Fibroblast of skin of left biceps (primary cell): ENCODE measurements around the gene POM121L2.

Source experiments
- DNase-seq, 2 experiments: peaks; one replicate each; pipeline ENCODE4 v3.0.0-alpha.2; 2013; ENCODE audit warnings: low read depth in 2 of 2

Gene POM121L2

GRCh38 chr6:27312146-27312949 lies at the start of gene POM121L2:
TSS of gene POM121L2 (minus strand) at chr6:27312273. CDS start at chr6:27312170, 103 bp downstream.
- DNase-seq = no peak

DNA sequence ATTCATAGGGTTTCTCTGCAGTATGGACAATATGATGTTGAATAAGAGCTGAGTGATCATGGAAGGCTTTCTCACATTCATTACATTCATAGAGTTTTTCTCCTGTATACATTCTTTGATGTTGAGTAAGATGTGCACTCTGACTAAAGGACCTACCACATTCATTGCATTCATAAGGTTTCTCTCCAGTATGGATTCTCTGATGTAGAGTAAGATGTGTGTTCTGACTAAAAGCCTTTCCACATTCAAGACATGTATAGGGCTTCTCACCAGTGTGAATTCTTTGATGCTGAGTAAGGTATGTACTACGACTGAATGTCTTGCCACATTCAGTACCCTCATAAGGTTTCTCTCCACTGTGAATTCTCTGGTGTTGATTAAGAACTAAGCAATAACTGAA lies 47.2 kb upstream of the POM121L2 start:
- no peak for DNase-seq

DNA sequence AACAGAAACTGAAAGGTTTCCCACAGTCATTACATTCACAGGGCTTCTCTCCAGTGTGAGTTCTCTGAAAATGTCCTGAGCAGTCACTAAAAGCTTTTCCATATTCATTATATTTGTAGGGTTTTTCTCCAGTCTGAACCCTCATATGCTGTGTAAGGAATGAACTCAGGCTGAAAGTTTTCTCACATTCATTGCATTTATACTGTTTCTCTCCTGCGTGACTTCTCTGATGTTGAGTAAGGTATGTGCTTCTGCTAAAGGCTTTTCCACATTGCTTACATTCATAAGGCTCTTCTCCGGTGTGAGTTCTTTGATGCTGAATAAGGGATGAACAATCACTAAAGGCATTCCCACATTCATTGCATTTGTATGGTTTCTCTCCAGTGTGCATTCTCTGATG lies 46.7 kb upstream of the POM121L2 start:
- no peak for DNase-seq

GRCh38 chr6:27352850-27353249 lies 40.8 kb upstream of the POM121L2 start:
- DNase-seq = no peak

DNA sequence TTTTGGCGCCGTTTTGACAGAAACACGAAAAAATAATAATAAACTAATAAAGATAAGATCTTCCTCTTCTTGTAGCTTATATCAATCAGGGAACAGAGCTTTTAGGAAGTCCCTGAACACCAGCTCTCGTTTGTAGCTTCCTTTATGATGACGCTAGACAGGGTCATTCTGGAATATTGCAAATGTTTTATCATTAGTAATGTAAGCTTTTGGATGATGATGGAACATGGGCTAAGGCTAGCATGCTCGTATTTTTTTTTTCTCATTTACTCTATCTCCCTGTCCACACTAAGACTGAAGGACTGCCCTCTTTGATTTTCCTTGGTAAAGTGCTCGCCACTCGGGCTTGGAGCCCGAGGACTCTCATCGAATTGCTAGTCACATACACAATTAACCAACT lies 22.1 kb upstream of the POM121L2 start:
- no peak for DNase-seq

DNA sequence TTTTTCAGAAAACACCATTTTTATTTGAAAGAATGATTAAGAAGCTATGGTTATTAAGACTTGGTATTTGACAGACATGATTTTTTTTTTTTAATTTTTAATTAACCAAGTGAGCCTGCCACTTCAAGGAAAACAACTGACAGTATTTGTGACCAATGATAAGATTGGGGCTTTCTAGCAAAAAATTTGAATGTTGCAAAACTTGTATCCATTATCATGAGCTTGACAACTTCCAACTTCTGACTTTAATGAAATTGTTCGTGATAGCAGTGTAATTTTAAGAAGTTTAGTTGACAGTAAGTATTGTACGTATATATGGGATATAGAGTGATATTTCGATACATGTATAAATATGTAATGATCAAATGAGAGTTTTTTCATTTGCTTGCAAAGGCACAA lies 21.6 kb upstream of the POM121L2 start:
- DNase-seq = no peak

GRCh38 chr6:27332692-27333641 lies 20.9 kb upstream of the POM121L2 start:
- DNase-seq = peak; percentile 20

GRCh38 chr6:27327023-27327738 lies 15.1 kb upstream of the POM121L2 start:
- no peak for DNase-seq

DNA sequence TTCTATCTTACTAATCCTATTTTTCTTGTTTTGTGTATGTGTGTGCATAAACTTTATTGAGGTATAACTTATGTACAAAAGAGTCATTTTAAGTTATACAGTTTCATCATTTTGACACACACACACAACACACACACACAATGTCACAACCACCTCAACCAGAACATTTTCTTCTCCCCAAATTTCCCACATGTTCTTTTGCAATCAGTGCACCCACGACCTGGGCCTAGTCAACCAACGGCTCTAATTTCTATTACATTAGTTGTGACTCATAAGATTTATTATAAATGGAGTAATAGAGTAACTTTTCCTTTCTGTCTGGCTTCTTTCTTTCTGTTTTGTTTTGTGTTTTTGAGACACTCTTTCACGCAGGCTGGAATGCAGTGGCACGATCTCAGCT lies 9.8 kb upstream of the POM121L2 start:
- no peak for DNase-seq

GRCh38 chr6:27321370-27321769 lies 9.3 kb upstream of the POM121L2 start:
- no peak for DNase-seq

DNA sequence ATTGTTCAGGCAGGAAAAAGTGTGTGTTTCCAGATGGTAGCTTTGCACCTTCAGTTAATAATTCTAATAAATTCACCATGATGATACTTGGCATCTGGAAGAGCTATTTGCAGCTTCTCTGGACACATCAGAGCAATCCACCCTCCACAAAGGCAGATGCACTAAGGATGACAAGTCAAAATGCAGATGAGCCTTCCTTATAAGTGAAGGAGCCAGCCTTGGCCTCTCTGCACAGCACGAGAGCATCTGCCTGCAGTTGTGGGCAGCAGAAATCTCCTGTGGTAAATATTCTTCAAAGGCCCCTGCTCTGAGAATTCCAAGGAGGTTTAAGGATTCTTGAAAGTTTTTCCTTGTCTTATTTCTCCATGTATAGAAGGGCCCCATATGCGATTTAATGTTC lies 6.9 kb upstream of the POM121L2 start:
- DNase-seq = no peak

- no peak for DNase-seq
Measured at GRCh38 chr6:27314046-27314445, 2.0 kb upstream of the POM121L2 start.

GRCh38 chr6:27312950-27313271 lies 838 bp upstream of the POM121L2 start:
- no peak for DNase-seq

DNA sequence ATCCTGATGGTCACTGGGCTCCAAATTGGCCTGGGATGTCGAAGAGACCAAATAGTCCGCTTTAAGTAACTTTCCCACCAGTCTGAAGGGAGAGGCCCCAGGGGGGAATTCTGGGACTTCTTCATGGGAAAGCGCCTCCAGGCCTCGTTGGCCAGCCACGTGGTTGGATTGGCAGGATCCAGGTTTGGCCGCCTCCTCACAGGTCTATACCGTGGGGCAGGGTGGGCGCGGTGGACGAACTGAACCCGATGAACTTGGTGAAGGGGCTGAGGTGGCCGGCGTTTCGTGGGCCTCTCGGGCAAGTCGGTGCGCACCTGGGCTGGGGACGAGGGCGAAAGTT lies 297 bp downstream of the POM121L2 start:
- DNase-seq = no peak

DNA sequence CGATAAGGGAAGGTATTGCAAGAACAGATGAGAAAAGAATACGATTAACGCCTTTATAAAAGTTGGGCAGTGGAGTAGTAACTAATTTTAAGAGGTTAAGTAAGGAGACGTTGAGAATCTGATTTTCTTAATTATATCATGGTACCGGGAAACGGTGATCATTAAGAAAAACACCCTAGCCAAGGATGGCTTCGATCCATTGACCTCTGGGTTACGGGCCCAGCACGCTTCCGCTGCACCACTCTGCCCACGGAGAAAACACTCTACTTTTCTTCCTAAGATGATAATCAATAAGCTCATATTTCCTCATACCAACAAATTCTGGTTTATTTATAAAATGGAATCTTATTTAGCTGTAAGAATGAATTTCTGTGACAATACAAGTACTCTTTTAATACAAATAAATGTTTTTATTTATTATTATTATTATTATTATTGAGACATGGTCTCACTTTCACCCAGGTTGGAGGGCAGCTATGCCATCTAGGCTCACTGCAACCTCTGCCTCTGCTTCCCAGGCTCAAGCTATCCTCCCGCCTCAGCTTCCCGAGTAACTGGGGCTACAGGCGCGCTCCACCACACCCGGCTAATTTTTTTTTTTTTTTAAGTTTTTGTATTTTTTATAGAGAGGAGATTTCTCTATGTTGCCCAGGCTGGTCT lies 8.3 kb downstream of the POM121L2 start:
- DNase-seq = no peak

DNA sequence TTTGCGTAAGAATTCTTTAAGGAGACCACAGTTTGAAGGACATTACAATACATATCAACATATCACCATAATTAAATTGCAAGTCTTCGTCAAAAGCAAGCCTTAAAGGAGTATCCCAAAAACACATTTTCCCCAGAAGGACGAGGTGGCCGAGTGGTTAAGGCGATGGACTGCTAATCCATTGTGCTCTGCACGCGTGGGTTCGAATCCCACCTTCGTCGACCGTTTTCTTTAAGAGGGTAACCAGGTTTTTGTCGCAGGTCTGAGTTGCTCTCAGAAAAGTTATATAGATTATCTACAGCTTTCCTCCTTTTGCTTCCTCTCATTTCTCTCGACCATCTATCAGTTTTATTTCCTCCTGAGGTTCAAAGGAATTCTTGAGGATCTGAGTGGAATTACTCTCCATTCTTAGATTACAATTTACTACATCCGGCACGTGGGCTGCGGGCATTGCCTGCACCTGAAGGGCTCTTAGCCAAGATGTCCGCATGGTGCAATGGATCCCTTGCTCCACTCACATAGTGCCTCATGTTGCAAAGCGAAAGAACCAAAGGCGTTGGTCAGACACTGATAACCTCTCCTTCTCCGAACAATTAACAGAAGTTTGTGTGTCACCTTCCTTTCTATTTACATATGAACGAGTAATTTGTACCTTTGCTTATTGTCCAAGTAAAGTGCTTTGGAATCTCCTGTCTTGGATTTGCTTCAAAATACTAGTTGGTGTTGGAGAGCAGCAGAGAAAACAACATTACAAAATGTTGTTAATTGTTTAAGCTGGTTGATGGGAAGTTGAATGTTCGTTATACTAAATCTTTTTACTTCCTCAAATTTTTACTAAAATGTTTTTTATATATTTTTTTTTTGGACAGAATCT lies 14.0 kb downstream of the POM121L2 start:
- no peak for DNase-seq

- DNase-seq = no peak
Measured at GRCh38 chr6:27297484-27297856, 14.6 kb downstream of the POM121L2 start.

DNA sequence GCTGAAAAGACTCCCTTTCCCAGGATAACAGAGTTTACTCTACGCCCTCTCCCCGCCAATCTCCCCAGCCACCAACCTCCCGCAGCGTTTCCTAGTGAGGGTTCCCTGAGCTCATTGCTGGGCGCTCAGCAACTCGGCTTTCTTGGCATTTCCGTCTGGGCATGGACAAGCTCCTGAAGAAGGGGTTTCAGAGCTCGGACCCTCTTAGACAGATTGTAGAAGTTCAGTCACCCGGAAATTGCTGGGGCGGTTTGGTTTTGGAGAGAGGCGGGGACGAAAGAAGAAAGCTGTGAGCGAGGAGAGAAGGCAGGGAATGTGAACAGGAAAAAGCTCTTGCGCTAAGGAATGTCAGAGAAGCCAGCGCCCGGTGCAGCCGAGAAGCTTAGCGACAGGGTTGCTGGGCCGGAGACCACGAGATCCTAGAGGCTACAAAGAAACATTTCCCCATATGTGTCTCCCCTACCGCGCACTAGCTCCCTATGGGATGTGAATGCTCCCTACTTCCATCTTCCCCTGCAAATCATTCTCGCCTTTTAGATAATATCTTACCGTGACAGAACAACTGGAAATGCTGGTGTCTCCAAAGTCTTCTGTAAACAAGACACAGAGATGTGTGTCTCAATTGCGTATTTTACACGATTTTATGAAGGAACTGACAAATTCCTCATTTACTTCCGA lies 15.8 kb downstream of the POM121L2 start:
- DNase-seq = no peak

DNA sequence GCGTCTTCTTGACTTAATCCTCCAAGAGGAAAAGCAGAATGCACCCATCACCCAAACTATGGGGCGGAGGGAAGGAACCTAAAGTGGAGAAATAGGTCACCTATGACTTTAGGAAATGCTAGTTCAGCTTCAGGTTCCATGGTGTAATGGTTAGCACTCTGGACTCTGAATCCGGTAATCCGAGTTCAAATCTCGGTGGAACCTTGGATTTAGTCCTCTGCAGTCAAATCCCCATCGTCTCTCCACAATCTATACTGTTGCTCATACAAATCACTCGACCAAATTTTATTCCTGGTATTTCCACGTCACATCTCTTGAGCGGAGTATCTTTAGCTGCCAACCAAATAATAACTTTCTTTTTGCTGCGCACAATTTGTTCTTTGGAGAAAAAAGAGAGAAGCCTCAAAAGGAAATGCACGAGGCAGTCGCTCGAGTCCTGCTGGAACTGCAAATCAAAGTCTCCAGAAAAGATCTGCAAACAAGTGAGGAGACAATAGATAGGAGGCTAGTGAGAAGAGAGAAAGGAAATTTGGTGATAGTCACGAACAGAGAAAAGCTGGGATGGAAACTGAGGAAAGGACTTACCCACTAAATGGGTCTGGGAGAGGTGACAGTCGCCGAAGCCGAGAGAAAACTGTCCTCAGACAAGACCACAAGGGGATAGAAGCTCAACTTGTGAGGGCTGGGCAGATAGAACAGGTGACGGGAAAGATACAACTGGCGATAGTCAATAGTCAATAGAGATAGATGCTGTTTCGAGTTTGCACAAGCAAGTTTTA lies 16.6 kb downstream of the POM121L2 start:
- DNase-seq = no peak

GRCh38 chr6:27294409-27294808 lies 17.7 kb downstream of the POM121L2 start:
- no peak for DNase-seq
